Measurements from ENCODE around the gene FBXL13. TPM values are rescaled to one million over a fixed set of nuclear protein-coding genes. Genes with fewer than 3 reads are reported as not detected.
"Not testable (repeated sequence)": the region's sequence is repeated elsewhere in the genome, so short reads cannot be mapped to it uniquely, and the experiment has no call there.

Gene FBXL13
- total and polyA plus RNA-seq, 2 experiments from 2014 or later: 0.24 to 0.43 TPM

GRCh38 chr7:103083210-103083609, 8.6 kb upstream of the FBXL13 start:
- no peak overlapping the region for H3K4me2 ChIP-seq (ENCODE audit: unreplicated experiment)
- H3F3A ChIP-seq (ENCODE audit: insufficient read depth): no peaks in the 10 kb centered on the region
- in situ Hi-C loops (cut with MboI): no loop called here
- no peaks in the 10 kb centered on the region for H3K9me2 ChIP-seq (ENCODE audit: insufficient read depth)
- H3K36me3 ChIP-seq (ENCODE audit: low read depth): peaks cover 21% of the 10 kb centered on the region
- no peaks in the 10 kb centered on the region for H3K9me3 ChIP-seq (ENCODE audit: low read depth)
- no peak overlapping the region for H3K9ac ChIP-seq
- H3K4me3 ChIP-seq: no peak overlapping the region
- no peak for TF ChIP-seq EZH2 (IDR thresholded peaks at IDR 0.05; ENCODE audit: insufficient read depth, poor library complexity, severe bottlenecking)
- TF ChIP-seq EZH2phosphoT487 (IDR thresholded peaks at IDR 0.05; ENCODE audit: insufficient read depth, low read depth): no peak
- 94 to 99% methylated on average over 3 of the region's 3 CpGs for WGBS, 2 experiments (ENCODE audit: low coverage in 1 of 2, low lambda C conversion rate in 2 of 2, missing lambda C conversion rate in 2 of 2)
- no peak overlapping the region for H3K27ac ChIP-seq
- DNase-seq: no peak
- no peaks in the 10 kb centered on the region for H3K27me3 ChIP-seq (replicated peaks; ENCODE audit: insufficient read depth)
- no peaks in the 10 kb centered on the region for H4K20me1 ChIP-seq (ENCODE audit: insufficient read depth)
- H3K79me2 ChIP-seq (ENCODE audit: insufficient read depth): peaks cover 42% of the 10 kb centered on the region
- no peaks in the 10 kb centered on the region for H3K4me1 ChIP-seq (ENCODE audit: insufficient read depth)
- no peak overlapping the region for H2AFZ ChIP-seq

GRCh38 chr7:103082497-103082896, 7.9 kb upstream of the FBXL13 start:
- H2AFZ ChIP-seq: no peak overlapping the region
- no peaks in the 10 kb centered on the region for H3K27me3 ChIP-seq (replicated peaks; ENCODE audit: insufficient read depth)
- no peaks in the 10 kb centered on the region for H3K4me1 ChIP-seq (ENCODE audit: insufficient read depth)
- DNase-seq: no peak
- H3K36me3 ChIP-seq (ENCODE audit: low read depth): peaks cover 14% of the 10 kb centered on the region
- H3K79me2 ChIP-seq (ENCODE audit: insufficient read depth): peaks cover 49% of the 10 kb centered on the region
- no peaks in the 10 kb centered on the region for H4K20me1 ChIP-seq (ENCODE audit: insufficient read depth)
- H3K4me2 ChIP-seq (ENCODE audit: unreplicated experiment): no peak overlapping the region
- no peaks in the 10 kb centered on the region for H3K9me3 ChIP-seq (ENCODE audit: low read depth)
- no peak overlapping the region for H3K4me3 ChIP-seq
- H3K9ac ChIP-seq: no peak overlapping the region
- no peaks in the 10 kb centered on the region for H3K9me2 ChIP-seq (ENCODE audit: insufficient read depth)
- H3F3A ChIP-seq (ENCODE audit: insufficient read depth): no peaks in the 10 kb centered on the region
- WGBS, 2 experiments (ENCODE audit: low coverage in 1 of 2, low lambda C conversion rate in 2 of 2, missing lambda C conversion rate in 2 of 2): 93 to 100% methylated on average over 1 of the region's 1 CpG
- in situ Hi-C loops (cut with MboI): no loop called here
- H3K27ac ChIP-seq: no peak overlapping the region
- no peak for TF ChIP-seq EZH2 (IDR thresholded peaks at IDR 0.05; ENCODE audit: insufficient read depth, poor library complexity, severe bottlenecking)
- no peak for TF ChIP-seq EZH2phosphoT487 (IDR thresholded peaks at IDR 0.05; ENCODE audit: insufficient read depth, low read depth)

- H4K20me1 ChIP-seq (ENCODE audit: insufficient read depth): no peaks in the 10 kb centered on the region
- H3K36me3 ChIP-seq (ENCODE audit: low read depth): peaks cover 1% of the 10 kb centered on the region; the same call in 1 of the 2 replicates
- H3K9me3 ChIP-seq (ENCODE audit: low read depth): no peaks in the 10 kb centered on the region
- H3K27me3 ChIP-seq (replicated peaks; ENCODE audit: insufficient read depth): no peaks in the 10 kb centered on the region
- H3F3A ChIP-seq (ENCODE audit: insufficient read depth): no peaks in the 10 kb centered on the region
- H3K4me2 ChIP-seq (ENCODE audit: unreplicated experiment): no peak overlapping the region
- no peak for DNase-seq
- peaks cover 7% of the 10 kb centered on the region; the same call in 1 of the 2 replicates for H3K4me1 ChIP-seq (ENCODE audit: insufficient read depth)
- no peak for TF ChIP-seq EZH2phosphoT487 (IDR thresholded peaks at IDR 0.05; ENCODE audit: insufficient read depth, low read depth)
- no peak overlapping the region for H3K9ac ChIP-seq
- WGBS, 2 experiments (ENCODE audit: low coverage in 1 of 2, low lambda C conversion rate in 2 of 2, missing lambda C conversion rate in 2 of 2): 95 to 97% methylated on average over 2 of the region's 2 CpGs
- H3K4me3 ChIP-seq: no peak overlapping the region
- no peak overlapping the region for H3K27ac ChIP-seq
- in situ Hi-C loops (cut with MboI): no loop called here
- H3K79me2 ChIP-seq (ENCODE audit: insufficient read depth): peaks cover 65% of the 10 kb centered on the region
- no peaks in the 10 kb centered on the region for H3K9me2 ChIP-seq (ENCODE audit: insufficient read depth)
- no peak overlapping the region for H2AFZ ChIP-seq
These were observed 6.3 kb upstream of the FBXL13 start for GRCh38 chr7:103080923-103081322.

GRCh38 chr7:103079836-103080235, 5.2 kb upstream of the FBXL13 start:
- H3K27ac ChIP-seq: no peak overlapping the region
- TF ChIP-seq EZH2phosphoT487 (IDR thresholded peaks at IDR 0.05; ENCODE audit: insufficient read depth, low read depth) (no peak), EZH2 (IDR thresholded peaks at IDR 0.05; ENCODE audit: insufficient read depth, poor library complexity, severe bottlenecking) (no peak)
- in situ Hi-C loops (cut with MboI): no loop called here
- DNase-seq: no peak
- peaks cover 7% of the 10 kb centered on the region; the same call in 1 of the 2 replicates for H3K4me1 ChIP-seq (ENCODE audit: insufficient read depth)
- H3K4me3 ChIP-seq: no peak overlapping the region
- H3K36me3 ChIP-seq (ENCODE audit: low read depth): no peaks in the 10 kb centered on the region
- H3K9me2 ChIP-seq (ENCODE audit: insufficient read depth): no peaks in the 10 kb centered on the region
- WGBS, 2 experiments (ENCODE audit: low coverage in 1 of 2, low lambda C conversion rate in 2 of 2, missing lambda C conversion rate in 2 of 2): 96 to 98% methylated on average over 3 of the region's 3 CpGs
- H2AFZ ChIP-seq: no peak overlapping the region
- H3K4me2 ChIP-seq (ENCODE audit: unreplicated experiment): no peak overlapping the region
- no peaks in the 10 kb centered on the region for H3K27me3 ChIP-seq (replicated peaks; ENCODE audit: insufficient read depth)
- no peak overlapping the region for H3K9ac ChIP-seq
- no peaks in the 10 kb centered on the region for H3F3A ChIP-seq (ENCODE audit: insufficient read depth)
- no peaks in the 10 kb centered on the region for H3K9me3 ChIP-seq (ENCODE audit: low read depth)
- H3K79me2 ChIP-seq (ENCODE audit: insufficient read depth): peaks cover 70% of the 10 kb centered on the region
- H4K20me1 ChIP-seq (ENCODE audit: insufficient read depth): no peaks in the 10 kb centered on the region

GRCh38 chr7:103078226-103078625, 3.6 kb upstream of the FBXL13 start:
- H3K4me3 ChIP-seq; H3K9me2 ChIP-seq (ENCODE audit: insufficient read depth); H3K4me2 ChIP-seq (ENCODE audit: unreplicated experiment); H3F3A ChIP-seq (ENCODE audit: insufficient read depth); H4K20me1 ChIP-seq (ENCODE audit: insufficient read depth); H3K36me3 ChIP-seq (ENCODE audit: low read depth); H3K4me1 ChIP-seq (ENCODE audit: insufficient read depth); H3K27ac ChIP-seq; in situ Hi-C loops (cut with MboI); H3K9me3 ChIP-seq (ENCODE audit: low read depth); H2AFZ ChIP-seq; DNase-seq; H3K27me3 ChIP-seq (replicated peaks; ENCODE audit: insufficient read depth); H3K9ac ChIP-seq: not testable (repeated sequence)
- H3K79me2 ChIP-seq (ENCODE audit: insufficient read depth): peaks cover 70% of the 10 kb centered on the region
- WGBS, 2 experiments (ENCODE audit: low coverage in 1 of 2, low lambda C conversion rate in 2 of 2, missing lambda C conversion rate in 2 of 2): 84 to 86% methylated on average over 6 of the region's 6 CpGs

All from GM23248 (cell line).